Esophagus (tissue), 2 donors: Measurements from ENCODE around the gene NSUN3. TPM values are rescaled to one million over a fixed set of nuclear protein-coding genes. Genes with fewer than 3 reads are reported as not detected.

Experiments used
- H3K27ac ChIP-seq, 2 donors: one replicate each; pipeline ENCODE4 v1.5.1; 2013; ENCODE audit warnings: low read depth in 2 of 2, mild to moderate bottlenecking in 2 of 2, inconsistent platforms in 1 of 2, low read length in 1 of 2, moderate library complexity in 1 of 2
- H3K27me3 ChIP-seq, 2 donors: one replicate each; pipeline ENCODE4 v1.6.1; 2013; ENCODE audit warnings: low read length in 2 of 2, control low read depth in 1 of 2, mild to moderate bottlenecking in 1 of 2; ENCODE audit not compliant: insufficient read depth in 2 of 2, control insufficient read depth in 1 of 2
- H3K36me3 ChIP-seq, 2 donors: one replicate each; pipeline ENCODE4 v1.6.1; 2013; ENCODE audit warnings: low read length in 1 of 2; ENCODE audit not compliant: control insufficient read depth in 2 of 2, insufficient read depth in 2 of 2
- H3K4me1 ChIP-seq, 2 donors: one replicate each; pipeline ENCODE4 v1.6.1; 2013; ENCODE audit warnings: low read length in 1 of 2; ENCODE audit not compliant: control insufficient read depth in 2 of 2, insufficient read depth in 2 of 2
- H3K4me3 ChIP-seq, 2 donors: one replicate each; pipeline ENCODE4 v1.5.1; 2013; ENCODE audit warnings: low read length in 2 of 2, mild to moderate bottlenecking in 2 of 2, low read depth in 1 of 2, moderate library complexity in 1 of 2
- H3K9me3 ChIP-seq, 2 donors: one replicate each; pipeline ENCODE4 v1.6.1; 2013; ENCODE audit warnings: mild to moderate bottlenecking in 2 of 2, low read depth in 1 of 2, low read length in 1 of 2, moderate library complexity in 1 of 2; ENCODE audit not compliant: control insufficient read depth in 2 of 2, insufficient read depth in 1 of 2
- WGBS, 2 donors: extraction: QIAGEN DNeasy Blood & Tissue Kit; methylation state at CpG; one replicate each; pipeline ENCODE4 v1.1.7; 2013; 5-methylcytosine and 5-hydroxymethylcytosine counted together
- polyA plus RNA-seq, 2 donors: library from polyadenylated mRNA; stranded (reverse); fragments of 200-250 nt; gene quantifications; one replicate each; pipeline ENCODE4 v1.2.3, GENCODE V29; 2013
- donor health status: healthy with polysubstance abuse.
- donor health status: Bipolar disorder and iron deficiency.

The NSUN3 gene
- polyA plus RNA-seq, 2 donors = 3.0 to 3.2 TPM

- H3K4me1 ChIP-seq = no peaks in the 10 kb centered on the region
- no peak overlapping the region for H3K27ac ChIP-seq
- 83% methylated on average over 3 of the region's 3 CpGs for WGBS, 2 donors
- no peaks in the 10 kb centered on the region for H3K27me3 ChIP-seq
- H3K36me3 ChIP-seq = no peaks in the 10 kb centered on the region
- no peak overlapping the region for H3K4me3 ChIP-seq
- H3K9me3 ChIP-seq = no peaks in the 10 kb centered on the region
Measured at GRCh38 chr3:94172695-94173310, 109.9 kb downstream of the NSUN3 start.

DNA sequence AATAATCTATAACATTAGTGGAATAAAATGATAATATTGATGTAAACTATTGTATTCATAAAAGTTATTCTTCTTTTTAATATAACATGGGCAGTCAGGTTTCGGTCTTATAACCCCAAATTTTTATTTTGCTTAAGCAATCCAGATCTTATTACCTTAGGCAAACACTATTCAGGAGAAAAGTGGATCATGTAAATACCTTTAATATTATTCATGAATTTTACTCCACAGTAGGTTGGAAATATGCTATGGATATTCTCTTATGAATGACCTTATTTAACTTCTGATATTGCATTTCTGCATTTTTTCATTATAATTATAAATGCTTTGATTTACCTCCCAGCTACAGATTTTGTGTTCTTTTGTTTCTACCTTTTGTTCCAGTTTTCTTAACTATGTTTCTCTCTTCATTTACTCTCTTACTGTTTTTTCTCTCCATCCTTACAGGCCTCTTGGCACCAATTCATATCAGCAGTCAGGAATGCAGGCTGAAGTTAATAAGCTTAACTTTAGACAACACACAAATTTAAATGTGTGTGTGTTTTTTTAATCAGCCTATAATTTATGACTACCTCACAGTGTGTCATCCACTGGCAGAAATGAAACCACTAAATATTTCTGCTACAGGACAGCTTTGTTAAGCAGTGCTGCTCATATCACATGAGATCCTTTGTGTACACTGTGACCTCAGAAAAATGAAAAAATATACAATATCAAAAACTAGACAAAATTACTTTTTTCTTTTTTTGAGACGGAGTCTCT lies 111.0 kb downstream of the NSUN3 start:
- no peak overlapping the region for H3K27ac ChIP-seq
- 83 to 85% methylated on average over 2 of the region's 2 CpGs for WGBS, 2 donors
- H3K36me3 ChIP-seq = no peaks in the 10 kb centered on the region
- no peak overlapping the region for H3K4me3 ChIP-seq
- no peaks in the 10 kb centered on the region for H3K4me1 ChIP-seq
- H3K9me3 ChIP-seq = no peaks in the 10 kb centered on the region
- H3K27me3 ChIP-seq = no peaks in the 10 kb centered on the region

DNA sequence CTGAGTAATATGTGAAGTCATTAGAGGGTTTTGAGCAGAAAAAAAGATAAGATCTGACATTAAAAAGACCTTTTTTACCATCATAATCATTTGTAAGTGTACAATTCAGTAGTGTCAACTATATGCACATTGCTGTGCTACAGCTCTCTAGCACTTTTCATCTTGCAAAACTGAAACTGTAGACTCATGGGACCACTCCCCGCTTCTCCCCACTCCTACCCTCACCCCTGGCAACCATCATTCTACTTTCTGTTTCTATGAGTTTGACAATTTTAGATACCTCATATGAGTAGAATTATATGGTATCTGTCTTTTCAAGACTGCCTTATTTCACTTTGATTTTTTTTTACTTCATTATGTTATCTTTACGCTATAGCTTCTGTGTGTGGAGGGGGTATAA lies 112.8 kb downstream of the NSUN3 start:
- Histone ChIP-seq H3K4me3 (no peak overlapping the region), H3K4me1 (no peaks in the 10 kb centered on the region), H3K27me3 (no peaks in the 10 kb centered on the region), H3K27ac (no peak overlapping the region), H3K9me3 (no peaks in the 10 kb centered on the region), H3K36me3 (no peaks in the 10 kb centered on the region)
- WGBS, 2 donors = 96 to 97% methylated on average over 2 of the region's 2 CpGs

GRCh38 chr3:94176988-94177745 lies 114.3 kb downstream of the NSUN3 start:
- no peaks in the 10 kb centered on the region for H3K4me1 ChIP-seq
- no peaks in the 10 kb centered on the region for H3K9me3 ChIP-seq
- H3K4me3 ChIP-seq = no peak overlapping the region
- no peaks in the 10 kb centered on the region for H3K27me3 ChIP-seq
- WGBS, 2 donors = 67 to 68% methylated on average over 6 of the region's 6 CpGs
- H3K36me3 ChIP-seq = no peaks in the 10 kb centered on the region
- no peak overlapping the region for H3K27ac ChIP-seq

Other genes starting within 250 kb of the NSUN3 start
- 1 to 10 TPM; 4.4 to 8.1 TPM for gene PROS1, start 89.2 kb upstream of the NSUN3 start, polyA plus RNA-seq
- 1 to 10 TPM; 1.8 to 2.5 TPM for gene ARL13B, start 82.9 kb upstream of the NSUN3 start, polyA plus RNA-seq
- gene STX19, start 34.5 kb upstream of the NSUN3 start, polyA plus RNA-seq = 10 to 100 TPM in 1 of 2 donors, 1 to 10 TPM in 1; 6.8 to 14.4 TPM
- gene DHFR2, start 145 bp upstream of the NSUN3 start, polyA plus RNA-seq = 1 to 10 TPM; 1.5 to 1.9 TPM